CD4-positive, alpha-beta T cell (primary cell): Measurements from ENCODE around the gene PITPNC1. TPM values are rescaled to one million over a fixed set of nuclear protein-coding genes. Genes with fewer than 3 reads are reported as not detected.

Source experiments
- ATAC-seq: fragments of 200-7000 bp; cut with Tn5 transposase; one replicate; pipeline ENCODE4 v1.10.0; 2022; ENCODE audit warnings: mild to moderate bottlenecking; ENCODE audit not compliant: poor library complexity
- CTCF ChIA-PET: fragments of 350-600 bp; sonication (Branson Sonifier 250); formaldehyde crosslinking; loops from one replicate; lab custom pipeline; 2021; ENCODE audit warnings: antibody characterized with exemption, inconsistent platforms; lab: Charles Lee
- POLR2A ChIA-PET: fragments of 350-600 bp; sonication (Branson Sonifier 250); formaldehyde crosslinking; loops from one replicate; lab custom pipeline; 2021; ENCODE audit warnings: antibody characterized with exemption, inconsistent platforms; lab: Charles Lee
- DNase-seq, 14 experiments: peaks; one replicate each; pipeline ENCODE4 v3.0.0-alpha.2; 2013 to 2020; ENCODE audit warnings: mixed read lengths in 2 of 14
- H3K27ac ChIP-seq, 2 donors: one replicate each; pipeline versions ENCODE4 v1.5.1 to v1.7.0; 2013; ENCODE audit warnings: low read length in 2 of 2, low read depth in 1 of 2, mild to moderate bottlenecking in 1 of 2
- H3K27me3 ChIP-seq, 2 experiments: 1 replicate in 1 of 2; 2 replicates in 1 of 2; pipeline versions ENCODE4 v1.6.1 to v1.7.0; 2013; ENCODE audit warnings: low read length in 2 of 2, control low read depth in 1 of 2, mild to moderate bottlenecking in 1 of 2, moderate library complexity in 1 of 2; ENCODE audit not compliant: insufficient read depth in 2 of 2, control insufficient read depth in 1 of 2
- H3K36me3 ChIP-seq: one replicate; pipeline ENCODE4 v1.6.1; 2013; ENCODE audit warnings: low read length, control low read depth; ENCODE audit not compliant: insufficient read depth
- H3K4me1 ChIP-seq: one replicate; pipeline ENCODE4 v1.6.1; 2013; ENCODE audit warnings: low read length, control low read depth; ENCODE audit not compliant: insufficient read depth
- H3K4me3 ChIP-seq: one replicate; pipeline ENCODE4 v1.5.1; 2013; ENCODE audit warnings: mild to moderate bottlenecking, low read length, moderate library complexity
- H3K9me3 ChIP-seq, 2 experiments: 1 replicate in 1 of 2; 2 replicates in 1 of 2; pipeline versions ENCODE4 v1.6.1 to v1.7.0; 2013; ENCODE audit warnings: low read length in 2 of 2, mild to moderate bottlenecking in 2 of 2, control low read depth in 1 of 2, moderate library complexity in 1 of 2; ENCODE audit not compliant: control insufficient read depth in 1 of 2, insufficient read depth in 1 of 2
- H3K27ac Mint-ChIP-seq: one replicate; pipeline ENCODE4 v1.8.0; 2020; ENCODE audit warnings: mixed read lengths
- H3K27me3 Mint-ChIP-seq: one replicate; pipeline ENCODE4 v1.8.0; 2021; ENCODE audit warnings: mixed read lengths
- H3K36me3 Mint-ChIP-seq: one replicate; pipeline ENCODE4 v1.8.0; 2021; ENCODE audit warnings: low read depth, mixed read lengths
- H3K4me1 Mint-ChIP-seq: one replicate; pipeline ENCODE4 v1.8.0; 2021; ENCODE audit warnings: low read depth, mixed read lengths
- H3K4me3 Mint-ChIP-seq: one replicate; pipeline ENCODE4 v1.8.0; 2020; ENCODE audit warnings: mild to moderate bottlenecking, mixed read lengths
- H3K9me3 Mint-ChIP-seq: one replicate; pipeline ENCODE4 v1.8.0; 2020; ENCODE audit warnings: mixed read lengths
- intact Hi-C, 2 experiments: fragments of 100-400 bp; cut with DNase I in 1 of 2; cut with micrococcal nuclease in 1 of 2; formaldehyde crosslinking; loops; one replicate each; pipeline versions ENCODE4 v1.15.1 to v1.9.0; 2023 to 2025; cut with DNase I, micrococcal nuclease
- total RNA-seq, 174 experiments: library from RNA in 2 of 174; stranded (reverse) in 2 of 174; gene quantifications; one replicate each; pipeline ENCODE4 v1.2.3 and lab custom pipeline; 2021 to 2026
- TF ChIP-seq, protein P1 (sequence below): fragments of 200-600 bp; IDR thresholded peaks from one replicate; pipeline ENCODE4 v1.8.0; 2022; ENCODE audit warnings: antibody characterized with exemption, mild to moderate bottlenecking

Gene PITPNC1
- total RNA-seq, 2 experiments from 2014 or later = 80.2 to 83.4 TPM

DNA sequence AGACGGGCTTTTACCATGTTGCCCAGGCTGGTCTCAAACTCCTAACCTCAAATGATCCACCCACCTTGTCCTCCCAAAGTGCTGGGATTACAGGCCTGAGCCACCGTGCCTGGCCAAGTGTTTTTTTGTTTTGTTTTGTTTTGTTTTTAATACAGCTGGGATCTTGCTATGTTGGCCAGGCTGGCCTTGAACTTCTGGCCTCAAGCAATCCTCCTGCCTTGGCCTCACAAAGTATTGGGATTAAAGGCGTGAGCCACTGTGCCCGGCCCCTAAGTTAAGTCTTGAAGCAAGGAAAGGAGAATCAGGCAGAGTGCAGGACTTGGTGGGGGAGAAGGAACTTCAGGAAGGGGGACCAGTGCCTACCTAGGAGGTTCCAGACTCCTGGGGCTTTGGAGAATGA, 288.9 kb downstream of the PITPNC1 start:
- ATAC-seq (no peak), DNase-seq (no peak)
- intact Hi-C loops = no loop called here
- Mint-ChIP-seq H3K36me3 (peaks cover 62% of the 10 kb centered on the region), H3K4me3 (no peak overlapping the region), H3K4me1 (peaks cover 3% of the 10 kb centered on the region), H3K27ac (peak overlapping the region; percentile 14), H3K27me3 (no peaks in the 10 kb centered on the region), H3K9me3 (no peaks in the 10 kb centered on the region)
- Histone ChIP-seq H3K36me3 (peaks cover 36% of the 10 kb centered on the region), H3K27ac (no peak overlapping the region), H3K4me3 (no peak overlapping the region), H3K4me1 (no peaks in the 10 kb centered on the region), H3K9me3 (no peaks in the 10 kb centered on the region), H3K27me3 (no peaks in the 10 kb centered on the region)
- TF ChIP-seq, protein P1, sequence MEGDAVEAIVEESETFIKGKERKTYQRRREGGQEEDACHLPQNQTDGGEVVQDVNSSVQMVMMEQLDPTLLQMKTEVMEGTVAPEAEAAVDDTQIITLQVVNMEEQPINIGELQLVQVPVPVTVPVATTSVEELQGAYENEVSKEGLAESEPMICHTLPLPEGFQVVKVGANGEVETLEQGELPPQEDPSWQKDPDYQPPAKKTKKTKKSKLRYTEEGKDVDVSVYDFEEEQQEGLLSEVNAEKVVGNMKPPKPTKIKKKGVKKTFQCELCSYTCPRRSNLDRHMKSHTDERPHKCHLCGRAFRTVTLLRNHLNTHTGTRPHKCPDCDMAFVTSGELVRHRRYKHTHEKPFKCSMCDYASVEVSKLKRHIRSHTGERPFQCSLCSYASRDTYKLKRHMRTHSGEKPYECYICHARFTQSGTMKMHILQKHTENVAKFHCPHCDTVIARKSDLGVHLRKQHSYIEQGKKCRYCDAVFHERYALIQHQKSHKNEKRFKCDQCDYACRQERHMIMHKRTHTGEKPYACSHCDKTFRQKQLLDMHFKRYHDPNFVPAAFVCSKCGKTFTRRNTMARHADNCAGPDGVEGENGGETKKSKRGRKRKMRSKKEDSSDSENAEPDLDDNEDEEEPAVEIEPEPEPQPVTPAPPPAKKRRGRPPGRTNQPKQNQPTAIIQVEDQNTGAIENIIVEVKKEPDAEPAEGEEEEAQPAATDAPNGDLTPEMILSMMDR = no peak
- CTCF ChIA-PET = no interaction called here
- POLR2A ChIA-PET = no interaction called here

DNA sequence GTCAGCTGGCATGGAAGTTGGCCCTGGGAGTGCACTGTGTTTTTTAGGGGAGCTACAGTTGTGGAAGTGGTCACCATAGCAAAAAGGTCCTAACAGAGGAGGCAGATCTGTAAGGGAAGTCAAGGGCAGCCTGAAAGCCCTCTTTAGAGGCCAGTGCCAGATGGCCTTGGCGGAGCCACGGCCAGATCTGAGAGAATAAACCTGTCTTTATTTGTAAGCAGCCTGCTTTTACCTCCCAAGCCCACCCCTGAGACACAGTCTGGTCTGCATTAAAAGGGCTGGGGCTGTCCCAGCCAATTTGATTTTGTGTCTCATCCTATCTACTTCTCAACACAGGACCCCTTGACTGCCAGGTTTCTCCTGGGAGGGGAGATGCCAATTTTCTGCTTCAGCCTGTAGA, 289.6 kb downstream of the PITPNC1 start:
- TF ChIP-seq, protein P1 = no peak
- intact Hi-C loops = no loop called here
- ChIA-PET CTCF (interaction anchor here (0.6 kb wide), 1 partner anchor 9 kb away, joined by 3 read pairs; no protein-coding TSS in a partner anchor), POLR2A (no interaction called here)
- Mint-ChIP-seq H3K4me3 (no peak overlapping the region), H3K27ac (no peak overlapping the region), H3K4me1 (peaks cover 3% of the 10 kb centered on the region), H3K9me3 (no peaks in the 10 kb centered on the region), H3K36me3 (peaks cover 62% of the 10 kb centered on the region), H3K27me3 (no peaks in the 10 kb centered on the region)
- ATAC-seq = no peak
- Histone ChIP-seq H3K4me3 (no peak overlapping the region), H3K36me3 (peaks cover 34% of the 10 kb centered on the region), H3K4me1 (no peaks in the 10 kb centered on the region), H3K27me3 (no peaks in the 10 kb centered on the region), H3K27ac (no peak overlapping the region), H3K9me3 (no peaks in the 10 kb centered on the region)
- no peak for DNase-seq

DNA sequence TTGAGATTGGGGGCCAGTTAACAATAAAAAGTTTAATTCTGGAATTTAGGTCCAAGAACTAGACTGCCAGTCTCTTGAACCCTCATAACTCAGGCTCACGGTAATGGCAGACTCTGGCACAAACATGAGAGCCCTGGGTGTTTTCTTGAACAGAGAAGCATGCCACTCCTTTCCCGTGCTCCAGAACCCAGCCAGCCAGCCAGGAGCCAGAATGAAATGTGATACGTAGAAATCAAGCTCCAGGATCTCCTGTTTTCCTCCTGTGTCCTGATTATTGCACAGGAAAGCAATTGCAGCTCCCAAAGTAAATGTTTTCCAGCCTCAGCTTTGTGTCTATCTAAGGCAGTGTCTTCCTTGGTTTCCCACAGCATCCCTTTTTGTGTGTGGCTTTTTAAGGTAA, 294.4 kb downstream of the PITPNC1 start:
- H3K27me3 ChIP-seq = no peaks in the 10 kb centered on the region
- POLR2A ChIA-PET = interaction anchor here (0.7 kb wide), 1 partner anchor 12 kb away, joined by 3 read pairs; no protein-coding TSS in a partner anchor
- TF ChIP-seq, protein P1 = no peak
- peaks cover 54% of the 10 kb centered on the region for H3K36me3 ChIP-seq
- H3K4me3 Mint-ChIP-seq = no peak overlapping the region
- no peaks in the 10 kb centered on the region for H3K9me3 Mint-ChIP-seq
- H3K4me3 ChIP-seq = no peak overlapping the region
- H3K36me3 Mint-ChIP-seq = peaks cover 74% of the 10 kb centered on the region
- H3K9me3 ChIP-seq = no peaks in the 10 kb centered on the region
- no peaks in the 10 kb centered on the region for H3K4me1 Mint-ChIP-seq
- intact Hi-C loops = no loop called here
- DNase-seq (no peak), ATAC-seq (no peak)
- H3K4me1 ChIP-seq = no peaks in the 10 kb centered on the region
- H3K27me3 Mint-ChIP-seq = no peaks in the 10 kb centered on the region
- CTCF ChIA-PET = no interaction called here
- no peak overlapping the region for H3K27ac Mint-ChIP-seq
- no peak overlapping the region for H3K27ac ChIP-seq
